ENCODE measurements around the gene IL3.
A peak's percentile ranks its signal among the peaks of the same experiment; 100 is the strongest.

Gene IL3, protein sequence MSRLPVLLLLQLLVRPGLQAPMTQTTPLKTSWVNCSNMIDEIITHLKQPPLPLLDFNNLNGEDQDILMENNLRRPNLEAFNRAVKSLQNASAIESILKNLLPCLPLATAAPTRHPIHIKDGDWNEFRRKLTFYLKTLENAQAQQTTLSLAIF

GRCh38 chr5:132060501-132061161, at the start of gene IL3:
Gene IL3, plus strand, starts transcription at chr5:132060655. Its CDS starts 52 bp downstream, at chr5:132060707.
- in situ Hi-C loops (cut with HindIII; ENCODE audit: low pct_ligation_motif_present, low pct_unique_long_range_greater_than_20kb, low sequenced_read_pairs), result no loop called here

DNA sequence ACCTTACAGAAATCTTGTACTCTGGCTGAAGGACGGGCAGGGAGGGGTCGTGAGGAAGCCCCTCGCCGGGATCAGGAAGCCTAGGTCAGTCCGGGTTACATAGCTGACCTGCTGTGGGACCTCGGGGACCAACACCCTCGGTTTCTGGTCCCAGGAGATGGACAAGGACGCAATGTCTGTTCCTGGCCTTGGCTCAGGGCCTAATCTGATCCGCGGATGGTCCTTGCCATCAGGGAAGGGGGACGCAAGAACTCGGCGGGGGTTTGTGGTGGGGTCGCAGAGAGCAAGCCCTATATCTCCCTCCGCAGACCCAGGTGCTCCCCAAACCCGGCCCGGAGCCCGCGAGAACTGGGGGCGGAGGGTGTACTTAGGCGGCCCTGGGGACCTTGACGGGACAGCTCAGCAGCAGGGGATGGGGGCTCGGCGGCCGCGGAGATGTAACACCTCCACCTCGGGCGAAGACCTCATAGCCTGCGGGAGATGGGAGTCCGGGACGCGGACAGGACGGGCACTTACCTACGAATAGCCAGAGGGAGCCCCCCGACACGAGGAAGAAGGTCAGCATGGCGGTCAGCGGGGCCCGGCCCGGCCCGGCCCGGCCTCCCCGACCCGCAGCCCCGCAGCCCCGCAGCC, 49.4 kb upstream of the IL3 start:
- in situ Hi-C loops (cut with HindIII; ENCODE audit: low pct_ligation_motif_present, low pct_unique_long_range_greater_than_20kb, low sequenced_read_pairs), result no loop called here
- DNase-seq, result no peak

More at GRCh38 chr5:132060501-132061161, at the start of gene IL3:
- DNase-seq, result no peak

- in situ Hi-C loops (cut with HindIII; ENCODE audit: low pct_ligation_motif_present, low pct_unique_long_range_greater_than_20kb, low sequenced_read_pairs), result no loop called here
- peak; percentile 8 for DNase-seq
Observed at GRCh38 chr5:132011622-132012343, 48.7 kb upstream of the IL3 start, which contains the start of gene ACSL6. Gene ACSL6, minus strand, starts transcription at chr5:132011658. Its CDS starts 105 bp downstream, at chr5:132011553.

GRCh38 chr5:132012371-132013005, 48.0 kb upstream of the IL3 start:
- peak; percentile 41 for DNase-seq
- in situ Hi-C loops (cut with HindIII; ENCODE audit: low pct_ligation_motif_present, low pct_unique_long_range_greater_than_20kb, low sequenced_read_pairs), result no loop called here

DNA sequence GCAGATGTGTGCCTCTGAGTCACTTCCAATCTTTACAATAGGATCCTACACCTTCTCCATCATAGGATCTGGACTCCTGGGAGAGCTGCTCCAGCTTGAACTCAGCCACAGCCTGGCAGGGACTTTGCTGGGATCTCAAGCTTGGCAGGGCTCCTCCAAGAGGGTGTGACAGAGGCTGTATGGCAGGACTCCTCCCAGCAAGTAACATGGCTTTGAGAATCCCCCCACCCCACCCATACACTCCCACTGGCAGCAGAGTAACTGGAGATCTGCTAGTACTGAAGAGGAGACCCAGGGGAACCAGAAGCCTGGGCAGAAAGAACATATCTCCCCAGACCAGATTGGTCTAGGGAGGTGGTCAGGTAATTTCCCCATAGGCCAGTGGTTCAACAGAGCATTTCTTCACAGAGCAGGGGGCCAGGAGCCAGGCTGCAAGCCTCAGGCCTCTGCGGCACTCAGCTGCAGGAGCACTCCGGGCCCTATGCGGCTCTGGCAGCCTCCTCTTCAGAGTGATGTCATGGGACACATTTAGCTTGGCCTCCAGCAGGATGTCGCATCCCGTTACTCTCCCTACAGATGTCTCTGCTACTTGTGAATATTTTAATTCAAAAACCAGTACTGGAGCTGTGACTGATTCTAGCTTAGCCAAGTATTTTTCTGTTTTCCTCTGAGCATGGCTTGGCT, 47.3 kb upstream of the IL3 start:
- DNase-seq, result no peak
- in situ Hi-C loops (cut with HindIII; ENCODE audit: low pct_ligation_motif_present, low pct_unique_long_range_greater_than_20kb, low sequenced_read_pairs), result no loop called here

- DNase-seq, result no peak
- in situ Hi-C loops (cut with HindIII; ENCODE audit: low pct_ligation_motif_present, low pct_unique_long_range_greater_than_20kb, low sequenced_read_pairs), result no loop called here
Observed at GRCh38 chr5:132013711-132014110, 46.7 kb upstream of the IL3 start.

- DNase-seq, result no peak
- in situ Hi-C loops (cut with HindIII; ENCODE audit: low pct_ligation_motif_present, low pct_unique_long_range_greater_than_20kb, low sequenced_read_pairs), result no loop called here
Observed at GRCh38 chr5:132016721-132017250, 43.7 kb upstream of the IL3 start.

GRCh38 chr5:132017316-132017715, 43.1 kb upstream of the IL3 start:
- in situ Hi-C loops (cut with HindIII; ENCODE audit: low pct_ligation_motif_present, low pct_unique_long_range_greater_than_20kb, low sequenced_read_pairs), result no loop called here
- DNase-seq, result no peak

DNA sequence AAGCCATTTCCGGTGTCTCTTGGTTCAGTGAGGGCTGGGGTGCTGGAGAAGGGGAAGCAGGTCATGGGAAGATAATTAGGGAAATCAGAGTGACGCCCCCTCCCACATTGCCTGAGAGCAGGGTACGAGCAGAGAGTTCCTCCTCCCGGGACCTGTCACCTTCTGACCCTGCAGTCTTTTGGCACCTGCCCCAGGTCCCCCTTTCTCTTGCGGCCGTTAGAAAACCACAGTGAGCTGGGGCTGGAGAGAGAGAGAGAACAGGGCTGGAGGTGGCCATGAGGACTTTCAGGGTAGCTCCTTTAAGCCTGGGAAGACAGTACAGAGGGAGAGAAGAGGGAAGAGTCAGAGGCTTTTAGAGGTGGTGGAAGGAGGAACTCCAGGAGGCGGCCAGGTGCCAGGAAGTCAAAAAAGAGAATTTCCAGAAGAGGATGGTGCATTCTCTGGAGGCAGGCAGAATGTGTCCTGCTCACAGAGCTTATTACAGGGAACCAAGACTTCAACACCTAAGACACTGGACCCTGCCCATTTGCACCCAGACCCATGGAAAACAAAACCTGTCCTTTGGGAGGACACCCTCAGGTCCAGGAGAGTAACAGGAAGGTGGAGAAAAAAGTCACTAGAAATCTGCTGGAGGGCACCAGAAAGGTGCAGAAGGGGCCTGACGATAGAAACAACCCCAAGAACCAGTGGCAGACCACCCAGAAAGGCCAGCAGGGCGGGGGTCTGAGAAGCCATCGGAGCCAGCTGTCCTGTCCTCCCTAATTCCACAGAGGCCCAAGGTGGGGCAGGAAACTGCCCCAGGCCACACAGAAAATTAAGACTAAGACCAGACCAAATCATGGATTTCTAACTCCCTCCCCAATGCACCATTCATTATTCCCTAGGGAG, 42.5 kb upstream of the IL3 start:
- no peak for DNase-seq
- in situ Hi-C loops (cut with HindIII; ENCODE audit: low pct_ligation_motif_present, low pct_unique_long_range_greater_than_20kb, low sequenced_read_pairs), result no loop called here

- no peak for DNase-seq
- in situ Hi-C loops (cut with HindIII; ENCODE audit: low pct_ligation_motif_present, low pct_unique_long_range_greater_than_20kb, low sequenced_read_pairs), result no loop called here
Observed at GRCh38 chr5:132019337-132019736, 41.1 kb upstream of the IL3 start.

DNA sequence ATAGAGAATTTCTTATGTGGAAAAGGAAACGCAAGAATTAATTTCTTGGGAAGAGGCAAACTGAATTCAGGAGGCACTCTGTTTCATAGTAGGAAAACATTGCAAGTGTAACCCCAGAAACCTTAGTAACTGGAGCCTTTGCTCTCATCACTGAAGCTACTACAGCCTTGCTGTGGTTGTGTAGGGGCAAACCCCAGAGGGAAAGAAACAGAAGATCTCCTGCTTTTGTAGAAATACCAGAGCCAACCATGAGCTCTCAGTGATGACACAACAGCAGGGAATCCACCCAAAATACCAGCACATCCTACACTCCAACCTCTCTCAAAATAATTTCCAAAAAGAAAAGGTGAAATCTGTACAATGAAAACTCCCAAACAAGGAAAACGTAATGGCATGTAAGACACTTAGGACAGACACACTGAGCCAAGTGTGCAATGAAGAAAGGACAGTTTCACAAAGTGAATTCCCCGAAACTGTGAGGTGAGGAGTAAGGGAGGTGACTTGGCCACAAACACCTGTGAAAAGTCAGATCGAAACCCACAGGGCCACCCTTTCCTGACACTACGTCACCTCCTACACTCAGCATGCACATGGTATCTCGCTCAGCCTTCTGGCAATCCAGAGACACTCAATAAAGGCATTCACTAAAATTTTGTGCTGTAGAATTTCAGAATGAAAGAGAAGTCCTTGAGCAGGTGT, 40.4 kb upstream of the IL3 start:
- DNase-seq, result no peak
- in situ Hi-C loops (cut with HindIII; ENCODE audit: low pct_ligation_motif_present, low pct_unique_long_range_greater_than_20kb, low sequenced_read_pairs), result no loop called here

- no peak for DNase-seq
- in situ Hi-C loops (cut with HindIII; ENCODE audit: low pct_ligation_motif_present, low pct_unique_long_range_greater_than_20kb, low sequenced_read_pairs), result no loop called here
Observed at GRCh38 chr5:132020568-132021339, 39.7 kb upstream of the IL3 start.

DNA sequence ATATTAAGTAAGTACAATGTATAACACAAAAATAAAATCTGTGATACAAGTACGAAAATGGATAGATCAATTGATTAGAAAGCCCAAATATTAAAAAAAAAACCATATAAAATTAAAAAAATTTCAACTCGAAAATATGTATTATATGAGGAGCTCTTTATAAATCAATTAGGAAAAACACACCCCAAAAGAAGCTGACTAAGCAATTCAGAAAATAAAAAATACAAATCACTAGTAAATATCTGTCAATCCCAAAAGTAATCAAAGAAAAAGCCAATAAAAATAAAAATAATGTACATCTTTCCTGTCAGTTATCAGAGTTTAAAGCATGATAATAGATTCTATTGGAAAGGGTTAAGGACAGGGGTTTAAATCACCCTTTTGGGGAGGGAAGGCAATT, 38.8 kb upstream of the IL3 start:
- in situ Hi-C loops (cut with HindIII; ENCODE audit: low pct_ligation_motif_present, low pct_unique_long_range_greater_than_20kb, low sequenced_read_pairs), result no loop called here
- DNase-seq, result no peak

DNA sequence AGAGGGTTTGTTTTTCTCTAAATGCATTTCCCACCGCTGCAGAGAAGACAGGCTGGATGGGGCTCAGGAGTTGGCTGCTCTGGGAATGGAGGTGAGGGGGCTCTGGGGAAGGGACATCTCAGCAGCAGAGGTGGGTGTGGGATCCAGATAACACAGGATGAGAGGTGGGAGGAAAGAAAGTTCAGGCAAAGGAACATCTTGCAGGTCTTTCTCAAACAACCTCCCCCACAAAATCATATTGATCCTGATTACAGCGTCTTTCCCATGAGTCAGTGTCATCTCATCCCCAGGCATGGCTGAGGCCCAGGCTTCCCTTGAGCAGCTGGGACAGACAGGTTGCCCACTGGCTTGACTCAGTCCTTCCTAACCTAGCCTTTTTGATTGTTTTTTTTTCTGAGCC, 37.7 kb upstream of the IL3 start:
- no peak for DNase-seq
- in situ Hi-C loops (cut with HindIII; ENCODE audit: low pct_ligation_motif_present, low pct_unique_long_range_greater_than_20kb, low sequenced_read_pairs), result no loop called here

DNA sequence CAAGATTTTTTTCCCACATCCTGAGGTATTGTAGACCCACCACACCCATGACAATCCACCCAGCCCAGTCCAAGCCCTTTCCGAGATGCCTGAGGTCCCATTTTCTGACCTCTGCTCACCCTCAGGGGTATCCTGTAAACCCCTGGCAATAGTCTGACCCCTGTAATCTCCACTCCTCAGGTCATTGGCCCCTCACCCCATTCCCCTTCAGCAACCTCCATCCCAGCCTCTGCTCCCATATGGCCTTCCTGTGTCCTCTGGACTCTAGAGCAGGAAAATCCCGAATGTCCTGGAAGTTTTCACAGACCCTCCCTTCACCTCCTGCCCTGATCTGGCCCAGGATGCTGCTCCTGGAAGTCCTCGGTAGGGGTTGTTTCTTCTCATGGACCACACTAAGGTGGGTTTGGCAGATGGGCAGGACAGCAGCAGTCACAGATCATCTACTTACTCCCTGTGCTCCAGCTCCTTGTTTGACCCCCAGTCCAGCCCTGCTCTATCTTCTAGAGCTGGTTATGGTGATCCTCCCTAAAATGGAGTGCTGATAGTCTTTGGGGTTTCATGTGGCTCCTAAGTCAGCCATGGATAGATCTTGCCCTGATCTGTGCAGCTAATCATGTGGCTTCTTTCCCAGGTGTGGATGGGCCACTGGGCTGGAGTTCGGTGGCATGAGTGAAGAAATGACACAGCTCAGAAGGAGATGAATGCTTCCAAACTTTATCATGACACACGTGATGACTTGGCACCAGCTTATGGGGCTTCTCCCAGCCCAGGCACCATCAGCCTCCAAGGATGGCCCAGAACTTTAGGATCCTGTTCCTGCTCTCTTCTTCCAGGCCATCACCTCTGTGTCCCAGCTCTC, 37.0 kb upstream of the IL3 start:
- in situ Hi-C loops (cut with HindIII; ENCODE audit: low pct_ligation_motif_present, low pct_unique_long_range_greater_than_20kb, low sequenced_read_pairs), result no loop called here

More for the DNA sequence above, 37.0 kb upstream of the IL3 start:
- DNase-seq, result no peak
